Measurements from ENCODE around the gene MYCBPAP.

Gene MYCBPAP

GRCh38 chr17:50514388-50514787 is 6.1 kb downstream of the MYCBPAP start:
- H3K27ac ChIP-seq (ENCODE audit: low read depth, low read length), result no peak overlapping the region
- H3K4me1 ChIP-seq (ENCODE audit: insufficient read depth, low read length), result peaks cover 7% of the 10 kb centered on the region

GRCh38 chr17:50514936-50515702 is 6.9 kb downstream of the MYCBPAP start:
- Histone ChIP-seq H3K27ac (ENCODE audit: low read depth, low read length) (no peak overlapping the region), H3K27me3 (ENCODE audit: control insufficient read depth in 1 of 2, insufficient read depth in 2 of 2, low read length in 2 of 2) (no peaks in the 10 kb centered on the region), H3K4me3 (ENCODE audit: low read depth in 1 of 2, low read length in 2 of 2) (no peak overlapping the region), H3K9ac (ENCODE audit: low read length) (no peak overlapping the region), H3K4me1 (ENCODE audit: insufficient read depth, low read length) (peaks cover 7% of the 10 kb centered on the region), H3K36me3 (ENCODE audit: insufficient read depth, low read length) (no peaks in the 10 kb centered on the region), H3K9me3 (ENCODE audit: low read length) (no peaks in the 10 kb centered on the region)

More at GRCh38 chr17:50514388-50514787, 6.1 kb downstream of the MYCBPAP start:
- H3K9ac ChIP-seq (ENCODE audit: low read length), result no peak overlapping the region
- no peaks in the 10 kb centered on the region for H3K9me3 ChIP-seq (ENCODE audit: low read length)
- no peaks in the 10 kb centered on the region for H3K27me3 ChIP-seq (ENCODE audit: control insufficient read depth in 1 of 2, insufficient read depth in 2 of 2, low read length in 2 of 2)
- no peaks in the 10 kb centered on the region for H3K36me3 ChIP-seq (ENCODE audit: insufficient read depth, low read length)
- no peak overlapping the region for H3K4me3 ChIP-seq (ENCODE audit: low read depth in 1 of 2, low read length in 2 of 2)

GRCh38 chr17:50517011-50517410 is 8.8 kb downstream of the MYCBPAP start:
- no peak overlapping the region for H3K9ac ChIP-seq (ENCODE audit: low read length)
- no peak overlapping the region for H3K27ac ChIP-seq (ENCODE audit: low read depth, low read length)
- H3K36me3 ChIP-seq (ENCODE audit: insufficient read depth, low read length), result no peaks in the 10 kb centered on the region
- H3K4me3 ChIP-seq (ENCODE audit: low read depth in 1 of 2, low read length in 2 of 2), result no peak overlapping the region
- peaks cover 7% of the 10 kb centered on the region for H3K4me1 ChIP-seq (ENCODE audit: insufficient read depth, low read length)
- H3K27me3 ChIP-seq (ENCODE audit: control insufficient read depth in 1 of 2, insufficient read depth in 2 of 2, low read length in 2 of 2), result no peaks in the 10 kb centered on the region
- H3K9me3 ChIP-seq (ENCODE audit: low read length), result no peaks in the 10 kb centered on the region

GRCh38 chr17:50517504-50518383 is 9.5 kb downstream of the MYCBPAP start:
- Histone ChIP-seq H3K36me3 (ENCODE audit: insufficient read depth, low read length) (no peaks in the 10 kb centered on the region), H3K9ac (ENCODE audit: low read length) (no peak overlapping the region), H3K4me3 (ENCODE audit: low read depth in 1 of 2, low read length in 2 of 2) (no peak overlapping the region), H3K27me3 (ENCODE audit: control insufficient read depth in 1 of 2, insufficient read depth in 2 of 2, low read length in 2 of 2) (no peaks in the 10 kb centered on the region), H3K27ac (ENCODE audit: low read depth, low read length) (no peak overlapping the region), H3K9me3 (ENCODE audit: low read length) (no peaks in the 10 kb centered on the region), H3K4me1 (ENCODE audit: insufficient read depth, low read length) (peaks cover 7% of the 10 kb centered on the region)

- Histone ChIP-seq H3K4me3 (ENCODE audit: low read depth in 1 of 2, low read length in 2 of 2) (no peak overlapping the region), H3K36me3 (ENCODE audit: insufficient read depth, low read length) (no peaks in the 10 kb centered on the region), H3K9ac (ENCODE audit: low read length) (no peak overlapping the region), H3K27ac (ENCODE audit: low read depth, low read length) (no peak overlapping the region), H3K4me1 (ENCODE audit: insufficient read depth, low read length) (peaks cover 7% of the 10 kb centered on the region), H3K27me3 (ENCODE audit: control insufficient read depth in 1 of 2, insufficient read depth in 2 of 2, low read length in 2 of 2) (no peaks in the 10 kb centered on the region), H3K9me3 (ENCODE audit: low read length) (no peaks in the 10 kb centered on the region)
Measured at GRCh38 chr17:50518384-50519023, 10.3 kb downstream of the MYCBPAP start.

- Histone ChIP-seq H3K9ac (ENCODE audit: low read length) (no peak overlapping the region), H3K27me3 (ENCODE audit: control insufficient read depth in 1 of 2, insufficient read depth in 2 of 2, low read length in 2 of 2) (no peaks in the 10 kb centered on the region), H3K27ac (ENCODE audit: low read depth, low read length) (no peak overlapping the region), H3K4me1 (ENCODE audit: insufficient read depth, low read length) (peaks cover 7% of the 10 kb centered on the region), H3K36me3 (ENCODE audit: insufficient read depth, low read length) (no peaks in the 10 kb centered on the region), H3K4me3 (ENCODE audit: low read depth in 1 of 2, low read length in 2 of 2) (no peak overlapping the region), H3K9me3 (ENCODE audit: low read length) (no peaks in the 10 kb centered on the region)
Measured at GRCh38 chr17:50519141-50519834, 11.0 kb downstream of the MYCBPAP start.

GRCh38 chr17:50520483-50520882 is 12.2 kb downstream of the MYCBPAP start:
- no peak overlapping the region for H3K9ac ChIP-seq (ENCODE audit: low read length)
- no peaks in the 10 kb centered on the region for H3K27me3 ChIP-seq (ENCODE audit: control insufficient read depth in 1 of 2, insufficient read depth in 2 of 2, low read length in 2 of 2)
- peaks cover under 1% of the 10 kb centered on the region for H3K4me1 ChIP-seq (ENCODE audit: insufficient read depth, low read length)
- H3K9me3 ChIP-seq (ENCODE audit: low read length), result no peaks in the 10 kb centered on the region
- no peak overlapping the region for H3K4me3 ChIP-seq (ENCODE audit: low read depth in 1 of 2, low read length in 2 of 2)
- H3K27ac ChIP-seq (ENCODE audit: low read depth, low read length), result no peak overlapping the region
- no peaks in the 10 kb centered on the region for H3K36me3 ChIP-seq (ENCODE audit: insufficient read depth, low read length)

- Histone ChIP-seq H3K4me1 (ENCODE audit: insufficient read depth, low read length) (no peaks in the 10 kb centered on the region), H3K9me3 (ENCODE audit: low read length) (no peaks in the 10 kb centered on the region), H3K9ac (ENCODE audit: low read length) (no peak overlapping the region)
Measured at GRCh38 chr17:50521514-50521913, 13.3 kb downstream of the MYCBPAP start.

GRCh38 chr17:50522766-50523165 is 14.5 kb downstream of the MYCBPAP start:
- Histone ChIP-seq H3K27me3 (ENCODE audit: control insufficient read depth in 1 of 2, insufficient read depth in 2 of 2, low read length in 2 of 2) (no peaks in the 10 kb centered on the region), H3K36me3 (ENCODE audit: insufficient read depth, low read length) (no peaks in the 10 kb centered on the region), H3K9ac (ENCODE audit: low read length) (no peak overlapping the region), H3K27ac (ENCODE audit: low read depth, low read length) (no peak overlapping the region), H3K9me3 (ENCODE audit: low read length) (no peaks in the 10 kb centered on the region), H3K4me1 (ENCODE audit: insufficient read depth, low read length) (no peaks in the 10 kb centered on the region), H3K4me3 (ENCODE audit: low read depth in 1 of 2, low read length in 2 of 2) (no peak overlapping the region)

More at GRCh38 chr17:50521514-50521913, 13.3 kb downstream of the MYCBPAP start:
- Histone ChIP-seq H3K27ac (ENCODE audit: low read depth, low read length) (no peak overlapping the region), H3K36me3 (ENCODE audit: insufficient read depth, low read length) (no peaks in the 10 kb centered on the region), H3K27me3 (ENCODE audit: control insufficient read depth in 1 of 2, insufficient read depth in 2 of 2, low read length in 2 of 2) (no peaks in the 10 kb centered on the region), H3K4me3 (ENCODE audit: low read depth in 1 of 2, low read length in 2 of 2) (no peak overlapping the region)

GRCh38 chr17:50523208-50523607 is 15.0 kb downstream of the MYCBPAP start:
- no peak overlapping the region for H3K9ac ChIP-seq (ENCODE audit: low read length)

GRCh38 chr17:50524838-50525237 is 16.6 kb downstream of the MYCBPAP start:
- H3K4me1 ChIP-seq (ENCODE audit: insufficient read depth, low read length), result no peaks in the 10 kb centered on the region
- H3K9ac ChIP-seq (ENCODE audit: low read length), result no peak overlapping the region
- no peak overlapping the region for H3K4me3 ChIP-seq (ENCODE audit: low read depth in 1 of 2, low read length in 2 of 2)
- no peaks in the 10 kb centered on the region for H3K9me3 ChIP-seq (ENCODE audit: low read length)
- H3K27ac ChIP-seq (ENCODE audit: low read depth, low read length), result no peak overlapping the region
- H3K27me3 ChIP-seq (ENCODE audit: control insufficient read depth in 1 of 2, insufficient read depth in 2 of 2, low read length in 2 of 2), result no peaks in the 10 kb centered on the region
- no peaks in the 10 kb centered on the region for H3K36me3 ChIP-seq (ENCODE audit: insufficient read depth, low read length)

More at GRCh38 chr17:50523208-50523607, 15.0 kb downstream of the MYCBPAP start:
- Histone ChIP-seq H3K4me1 (ENCODE audit: insufficient read depth, low read length) (no peaks in the 10 kb centered on the region), H3K27ac (ENCODE audit: low read depth, low read length) (no peak overlapping the region), H3K4me3 (ENCODE audit: low read depth in 1 of 2, low read length in 2 of 2) (no peak overlapping the region), H3K27me3 (ENCODE audit: control insufficient read depth in 1 of 2, insufficient read depth in 2 of 2, low read length in 2 of 2) (no peaks in the 10 kb centered on the region), H3K36me3 (ENCODE audit: insufficient read depth, low read length) (no peaks in the 10 kb centered on the region), H3K9me3 (ENCODE audit: low read length) (no peaks in the 10 kb centered on the region)

Data from muscle layer of colon (tissue), 2 donors.